K562 (cell line): Measurements from ENCODE around the gene CAMK1D.
"Not testable (repeated sequence)": the region's sequence is repeated elsewhere in the genome, so short reads cannot be mapped to it uniquely, and the experiment has no call there.

Experiments
- GABPA ChIP-seq: fragments of 200-800 bp; sonication (Bioruptor generic); conservative IDR thresholded peaks from 2 replicates; pipeline ENCODE4 v1.6.1; 2016; ENCODE audit warnings: low read depth, missing genetic modification characterization, missing compliant biosample characterization
- MCM2 ChIP-seq: fragments of 450-650 bp; IDR thresholded peaks from 2 replicates; pipeline ENCODE4 v1.6.1; 2017; ENCODE audit warnings: low read depth, mild to moderate bottlenecking
- RB1 ChIP-seq: fragments of 450-650 bp; IDR thresholded peaks from 2 replicates; pipeline ENCODE4 v1.6.1; 2017; ENCODE audit warnings: low read depth, mild to moderate bottlenecking
- TAF15 ChIP-seq: fragments of 200-400 bp; formaldehyde crosslinking; IDR thresholded peaks from 2 replicates; pipeline ENCODE4 v1.6.1; 2017; ENCODE audit warnings: mild to moderate bottlenecking, low read depth, low read length, moderate library complexity
- TBL1XR1 ChIP-seq, 2 experiments: IDR thresholded peaks; 2 replicates each; pipeline ENCODE4 v1.6.1; 2012; ENCODE audit warnings: improper control_type of control experiment in 2 of 2, low read length in 2 of 2, mild to moderate bottlenecking in 1 of 2
- THRB ChIP-seq: fragments of 450-650 bp; formaldehyde crosslinking; conservative IDR thresholded peaks from 2 replicates; pipeline ENCODE4 v1.4.0; 2022; ENCODE audit warnings: mild to moderate bottlenecking, missing genetic modification characterization
- ZNF224 ChIP-seq: sonication (generic); formaldehyde crosslinking; IDR thresholded peaks from 2 replicates; pipeline ENCODE4 v1.8.0; 2022; ENCODE audit warnings: mild to moderate bottlenecking, missing genetic modification reagents
- TF ChIP-seq, protein P1 (sequence below): sonication (generic); formaldehyde crosslinking; IDR thresholded peaks from 2 replicates; pipeline ENCODE4 v1.9.0; 2022; ENCODE audit warnings: mild to moderate bottlenecking, missing genetic modification reagents

DNA sequence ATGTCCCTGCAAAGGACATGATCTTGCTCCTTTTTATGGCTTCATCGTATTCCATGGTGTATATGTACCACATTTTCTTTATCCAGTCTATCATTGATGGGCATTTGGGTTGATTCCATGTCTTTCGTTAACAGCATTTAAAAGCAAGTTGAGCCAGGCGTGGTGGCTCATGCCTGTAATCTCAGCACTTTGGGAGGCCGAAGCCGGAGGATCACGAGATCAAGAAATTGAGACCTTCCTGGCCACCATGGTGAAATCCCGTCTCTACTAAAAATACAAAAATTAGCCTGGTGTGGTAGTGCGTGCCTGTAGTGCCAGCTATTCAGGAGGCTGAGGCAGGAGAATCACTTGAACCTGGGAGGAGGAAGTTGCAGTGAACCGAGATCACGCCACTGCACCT is 147.7 kb downstream of the CAMK1D start:
- TF ChIP-seq TBL1XR1 (IDR thresholded peaks at IDR 0.05; ENCODE audit: low read length in 2 of 2); ZNF224 (CRISPR knock-in tag); TAF15; MCM2; GABPA (tag); THRB; RB1: not testable (repeated sequence)
- TF ChIP-seq, protein P1, sequence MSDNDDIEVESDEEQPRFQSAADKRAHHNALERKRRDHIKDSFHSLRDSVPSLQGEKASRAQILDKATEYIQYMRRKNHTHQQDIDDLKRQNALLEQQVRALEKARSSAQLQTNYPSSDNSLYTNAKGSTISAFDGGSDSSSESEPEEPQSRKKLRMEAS (CRISPR knock-in tag) = not testable (repeated sequence)
